Measurements from ENCODE around the gene ADCY1.

The ADCY1 gene

GRCh38 chr7:45660201-45660900 is 86.2 kb downstream of the ADCY1 start:
- no peak for TF ChIP-seq CTCF (IDR thresholded peaks at IDR 0.05)

- no peak for TF ChIP-seq CTCF (IDR thresholded peaks at IDR 0.05)
These were observed 86.7 kb downstream of the ADCY1 start for GRCh38 chr7:45660901-45661211.

- no peak for TF ChIP-seq CTCF (IDR thresholded peaks at IDR 0.05)
These were observed 87.3 kb downstream of the ADCY1 start for GRCh38 chr7:45661302-45661995.

GRCh38 chr7:45662018-45662417 is 87.8 kb downstream of the ADCY1 start:
- TF ChIP-seq CTCF (IDR thresholded peaks at IDR 0.05), result no peak

- no peak for TF ChIP-seq CTCF (IDR thresholded peaks at IDR 0.05)
These were observed 88.5 kb downstream of the ADCY1 start for GRCh38 chr7:45662540-45663166.

- TF ChIP-seq CTCF (IDR thresholded peaks at IDR 0.05), result peak; percentile 98
These were observed 89.2 kb downstream of the ADCY1 start for GRCh38 chr7:45663167-45663921.

GRCh38 chr7:45663965-45664633 is 89.9 kb downstream of the ADCY1 start:
- no peak for TF ChIP-seq CTCF (IDR thresholded peaks at IDR 0.05)

Data from LNCAP (cell line).